Right cardiac atrium (tissue), 5 donors: ENCODE data around the gene RFX2. TPM values are rescaled to one million over a fixed set of nuclear protein-coding genes. Genes with fewer than 3 reads are reported as not detected.

ENCODE experiments used
- ATAC-seq, 2 donors: fragments of 200-7000 bp; cut with Tn5 transposase; one replicate each; pipeline versions ENCODE4 v1.8.0 to v1.9.1; 2020; ENCODE audit warnings: moderate library complexity in 2 of 2, mild to moderate bottlenecking in 1 of 2
- DNase-seq, 3 donors: peaks; one replicate each; pipeline ENCODE4 v3.0.0-alpha.2; 2020
- H3K27ac ChIP-seq: one replicate; pipeline ENCODE4 v1.5.1; 2013; ENCODE audit warnings: mild to moderate bottlenecking, low read length, control low read depth, moderate library complexity
- H3K27me3 ChIP-seq: one replicate; pipeline ENCODE4 v1.6.1; 2013; ENCODE audit not compliant: control insufficient read depth, insufficient read depth
- H3K4me1 ChIP-seq: one replicate; pipeline ENCODE4 v1.6.1; 2013; ENCODE audit warnings: low read length; ENCODE audit not compliant: control insufficient read depth, insufficient read depth
- H3K4me3 ChIP-seq: one replicate; pipeline ENCODE4 v1.5.1; 2013; ENCODE audit warnings: low read length, control low read depth
- H3K9me3 ChIP-seq: one replicate; pipeline ENCODE4 v1.6.1; 2013; ENCODE audit warnings: low read length; ENCODE audit not compliant: control insufficient read depth
- WGBS: extraction: QIAGEN DNeasy Blood & Tissue Kit; methylation state at CpG from one replicate; pipeline ENCODE4 v1.1.7; 2013; 5-methylcytosine and 5-hydroxymethylcytosine counted together
- intact Hi-C, 4 donors: fragments of 100-400 bp; cut with DNase I; formaldehyde crosslinking; loops; one replicate each; pipeline versions ENCODE4 v1.11.0 to v1.14.0; 2022 to 2023
- polyA plus RNA-seq: library from polyadenylated mRNA; stranded (reverse); fragments of 200-250 nt; gene quantifications from one replicate; pipeline ENCODE4 v1.2.3, GENCODE V29; 2013
- total RNA-seq, 4 donors: library from RNA; stranded (reverse); fragmentation: NEBNext Ultra II Directional; extraction: Animal tissue kit (Norgen Biotek cat#: 25700); gene quantifications; one replicate each; pipeline ENCODE4 v1.2.1, GENCODE V29; 2021
- donor health status: healthy with polysubstance abuse.
- donor health status: DM: no; HTN: yes; CAD: no.
- donor health status: DM: no; HTN: no; CAD: no.
- donor health status: DM: no; HTN: yes; CAD: no; lungs with severe emphysema.
- donor health status: DM: yes; HTN: yes; CAD: no.

Gene RFX2
- total and polyA plus RNA-seq, 5 donors, result 5.1 to 15.9 (median 8.2) TPM

- no peaks in the 10 kb centered on the region for H3K9me3 ChIP-seq
- H3K4me3 ChIP-seq, result no peak overlapping the region
- ATAC-seq, result no peak
- intact Hi-C loops, result no loop called here
- 38% methylated on average over 8 of the region's 8 CpGs for WGBS
- peaks cover 11% of the 10 kb centered on the region for H3K4me1 ChIP-seq
- no peak for DNase-seq
- peak overlapping the region; percentile 98 for H3K27ac ChIP-seq
- no peaks in the 10 kb centered on the region for H3K27me3 ChIP-seq
These were observed 18.5 kb downstream of the RFX2 start for GRCh38 chr19:6091771-6092291.

GRCh38 chr19:6090634-6091033, 19.7 kb downstream of the RFX2 start:
- Histone ChIP-seq H3K9me3 (no peaks in the 10 kb centered on the region), H3K4me3 (no peak overlapping the region), H3K27ac (no peak overlapping the region), H3K4me1 (peaks cover 11% of the 10 kb centered on the region), H3K27me3 (no peaks in the 10 kb centered on the region)
- no peak for ATAC-seq
- WGBS, result 97% methylated on average over 3 of the region's 3 CpGs
- no peak for DNase-seq
- intact Hi-C loops, result no loop called here

DNA sequence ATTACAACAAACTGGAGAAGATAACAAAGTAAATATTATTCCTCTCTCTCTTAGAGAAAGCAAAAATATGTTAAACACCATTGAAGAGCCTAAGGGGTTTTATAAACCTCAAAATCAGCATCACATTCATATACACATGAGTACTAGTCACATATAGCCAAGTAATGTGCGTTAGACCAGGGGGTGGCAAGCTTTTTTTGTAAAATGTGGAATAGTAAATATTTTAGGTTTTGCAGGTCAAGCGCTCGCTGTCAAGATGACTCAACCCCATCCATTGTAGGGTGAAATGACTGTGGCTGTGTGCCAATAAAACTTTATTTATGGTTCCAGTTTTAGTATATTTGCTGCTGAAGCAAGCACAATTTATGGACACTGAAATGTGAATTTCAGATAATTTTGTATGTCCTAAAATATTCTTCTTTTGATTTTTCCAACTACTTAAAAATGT, 21.7 kb downstream of the RFX2 start:
- intact Hi-C loops, result no loop called here
- ATAC-seq (no peak), DNase-seq (no peak)
- 94% methylated on average over 3 of the region's 3 CpGs for whole genome bisulfite sequencing
- Histone ChIP-seq H3K27me3 (no peaks in the 10 kb centered on the region), H3K27ac (no peak overlapping the region), H3K4me1 (peaks cover 11% of the 10 kb centered on the region), H3K9me3 (no peaks in the 10 kb centered on the region), H3K4me3 (no peak overlapping the region)

- intact Hi-C loops, result no loop called here
- Histone ChIP-seq H3K4me1 (peaks cover 11% of the 10 kb centered on the region), H3K27ac (peak overlapping the region; percentile 34), H3K4me3 (no peak overlapping the region), H3K9me3 (no peaks in the 10 kb centered on the region), H3K27me3 (no peaks in the 10 kb centered on the region)
- DNase-seq, result no peak
- WGBS, result 30% methylated on average over 9 of the region's 9 CpGs
- ATAC-seq, result peak; percentile 21 to 31
These were observed 23.2 kb downstream of the RFX2 start for GRCh38 chr19:6087074-6087571.

DNA sequence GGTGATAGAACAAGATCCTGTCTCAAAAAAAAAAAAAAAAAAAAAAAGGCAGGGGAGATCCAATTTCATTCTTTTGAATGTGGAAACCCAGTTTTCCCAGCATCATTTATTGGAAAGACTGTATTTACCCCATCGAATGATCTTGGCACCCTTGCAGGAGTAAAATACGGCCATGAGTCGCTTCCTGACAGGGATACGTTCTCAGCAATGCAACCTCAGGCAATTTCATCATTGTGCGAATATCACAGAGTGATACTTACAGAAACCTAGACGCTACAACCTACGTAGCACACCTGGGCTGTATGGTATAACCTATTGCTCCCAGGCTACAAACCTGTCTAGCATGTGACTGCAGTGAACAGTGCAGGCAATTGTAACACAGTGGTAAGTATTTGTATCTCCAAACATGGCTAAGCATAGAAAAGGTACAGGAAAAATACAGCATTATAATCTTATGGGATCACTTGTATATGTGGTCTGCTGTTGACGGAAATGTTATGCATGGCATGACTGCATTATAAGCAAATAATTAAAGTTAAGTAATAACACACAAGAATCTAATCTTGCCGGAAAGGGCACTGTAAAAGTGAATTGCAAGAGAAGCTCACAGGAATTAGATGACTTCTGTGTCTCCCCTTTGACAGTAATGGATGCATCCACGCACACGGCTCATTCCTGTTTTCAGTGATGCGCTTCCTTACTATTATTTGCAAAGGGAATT, 24.1 kb downstream of the RFX2 start:
- H3K4me3 ChIP-seq, result no peak overlapping the region
- DNase-seq, result no peak
- no peak overlapping the region for H3K27ac ChIP-seq
- H3K4me1 ChIP-seq, result peaks cover 11% of the 10 kb centered on the region
- intact Hi-C loops, result no loop called here
- 89% methylated on average over 12 of the region's 12 CpGs for WGBS
- no peak for ATAC-seq
- H3K27me3 ChIP-seq, result no peaks in the 10 kb centered on the region
- H3K9me3 ChIP-seq, result no peaks in the 10 kb centered on the region

- no peak for DNase-seq
- Histone ChIP-seq H3K9me3 (no peaks in the 10 kb centered on the region), H3K27me3 (no peaks in the 10 kb centered on the region), H3K27ac (no peak overlapping the region), H3K4me1 (peaks cover 11% of the 10 kb centered on the region), H3K4me3 (no peak overlapping the region)
- ATAC-seq, result no peak
- intact Hi-C loops, result no loop called here
- WGBS, result 96% methylated on average over 2 of the region's 2 CpGs
These were observed 25.5 kb downstream of the RFX2 start for GRCh38 chr19:6084821-6085220.

- Histone ChIP-seq H3K27me3 (no peaks in the 10 kb centered on the region), H3K4me3 (no peak overlapping the region), H3K4me1 (peaks cover 5% of the 10 kb centered on the region), H3K27ac (no peak overlapping the region), H3K9me3 (no peaks in the 10 kb centered on the region)
- no peak for ATAC-seq
- WGBS, result 91% methylated on average over 5 of the region's 5 CpGs
- DNase-seq, result no peak
- intact Hi-C loops, result no loop called here
These were observed 31.2 kb downstream of the RFX2 start for GRCh38 chr19:6079107-6079506.

DNA sequence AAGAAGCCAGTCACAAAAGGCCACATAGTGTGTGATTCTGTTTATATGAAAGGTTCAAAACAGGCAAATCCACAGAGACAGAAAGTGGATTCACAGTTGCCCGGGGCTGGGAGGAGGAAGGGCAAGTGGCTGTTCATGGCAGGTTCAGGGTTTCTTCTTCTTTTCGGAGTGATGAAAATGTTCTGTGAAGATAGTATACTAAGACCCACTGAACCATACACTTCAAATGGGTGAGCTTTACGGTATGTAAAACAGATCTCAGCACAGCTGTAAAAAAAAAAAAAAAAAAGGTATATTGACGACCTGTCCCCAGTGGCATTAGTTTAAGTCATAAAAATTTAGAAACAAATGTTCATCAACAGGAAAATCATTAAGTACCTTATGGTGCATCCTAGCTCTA, 32.2 kb downstream of the RFX2 start:
- no peak for DNase-seq
- H3K27ac ChIP-seq, result no peak overlapping the region
- no peak for ATAC-seq

GRCh38 chr19:6076675-6077463, 33.4 kb downstream of the RFX2 start:
- no peak overlapping the region for H3K4me3 ChIP-seq
- H3K4me1 ChIP-seq, result peaks cover 5% of the 10 kb centered on the region
- H3K27ac ChIP-seq, result peak overlapping the region; percentile 25
- peak; percentile 47 to 52 for ATAC-seq
- H3K9me3 ChIP-seq, result no peaks in the 10 kb centered on the region
- WGBS, result 57% methylated on average over 13 of the region's 13 CpGs
- DNase-seq, result no peak
- intact Hi-C loops, result no loop called here
- H3K27me3 ChIP-seq, result no peaks in the 10 kb centered on the region

More for the DNA sequence above, 32.2 kb downstream of the RFX2 start:
- H3K27me3 ChIP-seq, result no peaks in the 10 kb centered on the region
- H3K9me3 ChIP-seq, result no peaks in the 10 kb centered on the region
- intact Hi-C loops, result no loop called here
- H3K4me1 ChIP-seq, result peaks cover 5% of the 10 kb centered on the region
- whole genome bisulfite sequencing, result 86% methylated on average over 4 of the region's 4 CpGs
- no peak overlapping the region for H3K4me3 ChIP-seq

GRCh38 chr19:6076291-6076665, 34.0 kb downstream of the RFX2 start:
- intact Hi-C loops, result no loop called here
- Histone ChIP-seq H3K9me3 (no peaks in the 10 kb centered on the region), H3K27me3 (no peaks in the 10 kb centered on the region), H3K4me1 (peaks cover 5% of the 10 kb centered on the region), H3K4me3 (no peak overlapping the region), H3K27ac (no peak overlapping the region)
- ATAC-seq (no peak), DNase-seq (no peak)
- 85% methylated on average over 7 of the region's 7 CpGs for WGBS

DNA sequence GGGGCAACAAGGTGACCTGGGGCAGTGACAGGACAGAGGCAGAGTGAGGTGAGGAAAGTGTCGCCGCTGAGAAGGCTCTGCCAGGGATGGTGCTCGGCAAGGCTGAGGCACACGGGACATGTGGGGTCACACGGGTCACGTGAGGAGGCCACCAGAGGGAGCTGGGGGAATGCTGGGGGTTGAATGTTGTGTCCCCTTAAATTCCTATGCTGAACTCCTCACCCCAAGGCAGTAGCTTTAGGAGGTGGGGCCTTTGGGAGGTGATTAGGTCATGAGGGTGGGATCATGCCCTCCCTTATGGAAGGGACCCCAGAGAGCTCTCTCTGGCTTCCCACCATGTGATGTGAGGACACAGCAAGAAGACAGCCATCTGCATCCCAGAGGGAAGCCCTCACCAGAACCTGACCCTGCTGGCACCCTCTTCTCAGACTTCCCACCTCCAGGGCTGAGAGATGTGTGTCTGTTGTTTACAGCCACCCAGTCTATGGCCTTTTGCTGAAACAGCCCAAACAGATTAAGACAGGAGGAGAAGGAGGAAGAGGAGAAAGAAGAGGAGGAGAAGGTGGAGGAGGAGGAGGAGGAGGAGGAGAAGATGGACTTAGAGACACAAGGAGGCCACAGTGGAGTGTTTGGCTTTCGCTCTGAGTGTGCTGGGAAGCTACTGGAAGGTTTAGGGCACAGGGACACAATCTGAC, 35.4 kb downstream of the RFX2 start:
- Histone ChIP-seq H3K9me3 (no peaks in the 10 kb centered on the region), H3K4me1 (peaks cover 5% of the 10 kb centered on the region), H3K27me3 (no peaks in the 10 kb centered on the region), H3K4me3 (no peak overlapping the region), H3K27ac (no peak overlapping the region)
- WGBS, result 73% methylated on average over 7 of the region's 7 CpGs
- intact Hi-C loops, result no loop called here
- DNase-seq, result no peak
- no peak for ATAC-seq
